Measurements from ENCODE around the gene MICAL2. TPM values are rescaled to one million over a fixed set of nuclear protein-coding genes. Genes with fewer than 3 reads are reported as not detected.

MICAL2 gene
- total RNA-seq, 8 experiments from 2014 or later = 0.71 to 33.6 (median 3.6) TPM

- Histone ChIP-seq H3K4me1 (replicated peaks in 1 of 2) (peaks cover 10 to 11% of the 10 kb centered on the region in 2 donors), H3K4me3 (no peak overlapping the region), H3K27ac (no peak overlapping the region)
- 0 to 80% (median 44%) methylated on average over 1 to 4 of the region's 4 CpGs; no CpG with 5 or more reads in 3 of the 10 experiments for WGBS, 10 experiments
- in situ Hi-C loops (cut with MboI; ENCODE audit: low pct_unique_long_range_greater_than_20kb in 2 of 9, low sequenced_read_pairs in 9 of 9, unreplicated experiment in 9 of 9) = no loop called here
- ATAC-seq (replicated peaks in 6 of 8) = no peak
Observed at GRCh38 chr11:12127206-12127898, 17.0 kb downstream of the MICAL2 start.

DNA sequence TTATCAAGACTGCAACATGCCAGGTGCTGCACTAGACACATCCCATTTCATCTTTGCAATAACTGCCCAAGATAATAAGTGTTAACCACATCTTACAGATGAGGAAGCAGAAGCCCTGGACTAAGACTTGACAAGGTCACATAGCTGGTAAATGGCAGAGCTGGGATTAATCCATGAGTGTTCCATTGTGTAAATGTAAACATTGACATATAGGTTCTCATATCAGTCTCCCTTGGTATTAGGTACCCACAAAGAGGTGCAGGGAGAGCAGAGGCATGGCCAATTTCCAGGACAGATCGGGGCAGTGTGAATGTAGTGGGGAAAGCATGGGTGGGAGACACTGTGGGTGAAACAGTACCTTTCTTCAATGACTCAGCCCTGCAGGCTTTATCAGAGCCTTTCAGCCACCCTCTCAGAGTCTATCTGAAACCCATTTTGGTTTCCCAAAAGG lies 17.9 kb downstream of the MICAL2 start:
- no peak for ATAC-seq (replicated peaks in 6 of 8)
- H3K4me1 ChIP-seq (replicated peaks in 1 of 2) = peaks cover 10 to 11% of the 10 kb centered on the region in 2 donors
- 50 to 71% (median 63%) methylated on average over 1 of the region's 1 CpG; no CpG with 5 or more reads in 6 of the 10 experiments for WGBS, 10 experiments
- H3K4me3 ChIP-seq = no peak overlapping the region
- no peak overlapping the region for H3K27ac ChIP-seq
- in situ Hi-C loops (cut with MboI; ENCODE audit: low pct_unique_long_range_greater_than_20kb in 2 of 9, low sequenced_read_pairs in 9 of 9, unreplicated experiment in 9 of 9) = no loop called here

DNA sequence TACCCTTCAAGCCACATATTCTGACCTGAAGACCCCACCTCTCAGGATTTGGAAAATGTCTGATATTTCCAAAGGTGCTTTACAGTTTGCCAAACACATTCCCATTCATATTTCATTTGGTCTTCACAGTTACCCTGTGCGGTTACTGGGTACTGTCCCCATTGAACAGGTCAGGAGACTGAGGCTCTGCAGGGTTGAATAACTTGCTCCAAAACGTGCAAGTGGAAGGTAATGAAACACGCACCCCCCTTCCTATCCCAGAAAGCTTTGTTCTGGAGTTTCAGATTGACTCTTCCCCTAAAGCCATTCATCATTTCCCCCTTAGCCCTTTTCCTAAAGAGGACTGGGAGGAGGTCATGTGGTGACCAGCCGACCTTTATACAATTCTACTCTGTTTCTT lies 18.8 kb downstream of the MICAL2 start:
- no peak for ATAC-seq (replicated peaks in 6 of 8)
- peaks cover 10 to 11% of the 10 kb centered on the region in 2 donors for H3K4me1 ChIP-seq (replicated peaks in 1 of 2)
- no peak overlapping the region for H3K27ac ChIP-seq
- in situ Hi-C loops (cut with MboI; ENCODE audit: low pct_unique_long_range_greater_than_20kb in 2 of 9, low sequenced_read_pairs in 9 of 9, unreplicated experiment in 9 of 9) = no loop called here
- H3K4me3 ChIP-seq = no peak overlapping the region
- 33 to 93% (median 69%) methylated on average over 1 to 4 of the region's 4 CpGs; no CpG with 5 or more reads in 2 of the 10 experiments for WGBS, 10 experiments

DNA sequence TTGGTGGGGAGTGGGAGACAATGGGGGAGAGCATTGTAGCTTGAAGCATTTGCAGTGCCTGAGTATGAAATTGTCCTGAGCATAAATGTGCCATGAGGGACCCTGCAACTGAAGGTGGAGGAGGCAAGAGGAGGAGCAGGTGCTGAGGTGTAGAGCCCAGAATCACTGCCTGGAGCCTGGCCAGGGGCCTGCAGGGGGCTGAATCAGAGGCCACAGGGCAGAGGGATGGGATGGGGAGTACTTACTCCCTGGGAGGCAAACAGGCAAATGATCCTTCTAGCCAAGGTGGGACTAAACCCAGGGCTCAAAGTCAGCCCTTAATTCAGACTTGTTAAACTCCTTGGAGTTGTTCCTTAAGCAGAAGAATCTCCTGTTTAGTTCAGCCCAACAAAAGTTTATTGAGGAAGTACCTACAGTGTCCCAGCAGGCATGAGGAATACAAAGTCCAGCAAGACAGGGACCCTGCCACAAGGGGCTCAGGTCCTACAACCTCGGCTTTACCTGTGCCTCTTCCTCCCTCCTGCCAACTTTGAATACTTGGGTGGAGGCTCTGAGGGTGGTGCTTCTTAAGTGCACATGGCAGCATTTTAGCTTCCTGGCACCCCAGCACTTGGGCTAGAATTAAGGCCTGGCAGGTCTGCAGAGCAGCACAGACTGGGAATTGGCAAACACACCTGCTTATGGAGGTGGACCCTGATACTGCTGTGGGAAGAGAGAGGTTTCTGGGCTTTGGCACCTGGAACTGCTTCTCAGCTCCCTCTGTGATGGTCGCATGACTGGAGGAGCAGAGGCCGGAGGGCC lies 20.0 kb downstream of the MICAL2 start:
- H3K27ac ChIP-seq = no peak overlapping the region
- no peak overlapping the region for H3K4me3 ChIP-seq
- H3K4me1 ChIP-seq (replicated peaks in 1 of 2) = no peaks in the 10 kb centered on the region
- in situ Hi-C loops (cut with MboI; ENCODE audit: low pct_unique_long_range_greater_than_20kb in 2 of 9, low sequenced_read_pairs in 9 of 9, unreplicated experiment in 9 of 9) = no loop called here
- ATAC-seq (replicated peaks in 6 of 8) = no peak
- 83 to 88% methylated on average over 1 to 2 of the region's 3 CpGs; no CpG with 5 or more reads in 8 of the 10 experiments for WGBS, 10 experiments

- 40 to 93% (median 82%) methylated on average over 2 to 5 of the region's 7 CpGs; no CpG with 5 or more reads in 1 of the 10 experiments for WGBS, 10 experiments
- no peak overlapping the region for H3K27ac ChIP-seq
- H3K4me1 ChIP-seq (replicated peaks in 1 of 2) = no peaks in the 10 kb centered on the region
- no peak for ATAC-seq (replicated peaks in 6 of 8)
- H3K4me3 ChIP-seq = no peak overlapping the region
- in situ Hi-C loops (cut with MboI; ENCODE audit: low pct_unique_long_range_greater_than_20kb in 2 of 9, low sequenced_read_pairs in 9 of 9, unreplicated experiment in 9 of 9) = no loop called here
Observed at GRCh38 chr11:12131943-12132789, 21.8 kb downstream of the MICAL2 start.

GRCh38 chr11:12132790-12133145 lies 22.4 kb downstream of the MICAL2 start:
- peaks cover 0 to under 1% of the 10 kb centered on the region in 2 donors for H3K4me1 ChIP-seq (replicated peaks in 1 of 2)
- 72 to 100% (median 94%) methylated on average over 1 to 2 of the region's 2 CpGs; no CpG with 5 or more reads in 5 of the 10 experiments for WGBS, 10 experiments
- in situ Hi-C loops (cut with MboI; ENCODE audit: low pct_unique_long_range_greater_than_20kb in 2 of 9, low sequenced_read_pairs in 9 of 9, unreplicated experiment in 9 of 9) = no loop called here
- H3K27ac ChIP-seq = no peak overlapping the region
- ATAC-seq (replicated peaks in 6 of 8) = no peak
- H3K4me3 ChIP-seq = no peak overlapping the region

DNA sequence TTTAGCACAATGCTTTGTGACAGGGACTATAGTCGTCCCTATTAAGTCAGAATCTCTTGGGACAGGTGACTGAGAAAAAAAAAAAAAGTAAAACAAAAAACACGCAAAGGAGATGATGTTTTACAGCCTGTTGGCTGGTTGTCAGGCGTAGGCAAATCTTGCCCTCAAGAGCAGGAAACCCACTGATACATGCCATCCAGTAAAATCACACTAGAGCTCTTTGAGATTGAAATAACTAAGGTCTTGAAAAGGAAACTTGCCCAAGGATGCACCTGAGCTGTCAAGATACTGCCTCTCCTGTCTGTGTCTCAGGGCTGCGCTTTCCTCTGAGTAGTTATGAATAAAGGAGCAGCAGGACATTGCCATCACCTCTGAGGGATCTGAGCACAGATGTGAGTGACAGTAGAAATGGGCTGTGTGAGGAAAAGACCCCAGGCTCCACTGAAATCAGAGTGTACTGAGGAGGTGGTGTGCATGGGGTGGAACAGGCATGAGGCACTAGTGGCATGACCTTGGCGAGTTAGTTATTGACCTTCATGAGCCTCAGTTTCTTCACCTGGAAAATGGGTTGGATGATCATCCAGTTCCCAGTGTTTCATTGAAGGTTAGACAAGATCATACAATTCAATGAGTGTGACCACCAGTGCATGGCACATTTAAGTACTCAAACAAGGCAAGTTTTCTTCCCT lies 23.3 kb downstream of the MICAL2 start:
- Histone ChIP-seq H3K4me1 (replicated peaks in 1 of 2) (peaks cover 0 to 7% of the 10 kb centered on the region in 2 donors), H3K27ac (no peak overlapping the region), H3K4me3 (no peak overlapping the region)
- in situ Hi-C loops (cut with MboI; ENCODE audit: low pct_unique_long_range_greater_than_20kb in 2 of 9, low sequenced_read_pairs in 9 of 9, unreplicated experiment in 9 of 9) = no loop called here
- no peak for ATAC-seq (replicated peaks in 6 of 8)
- WGBS, 10 experiments = 66 to 95% (median 82%) methylated on average over 1 to 5 of the region's 5 CpGs

- no peak for ATAC-seq (replicated peaks in 6 of 8)
- Histone ChIP-seq H3K27ac (no peak overlapping the region), H3K4me1 (replicated peaks in 1 of 2) (peaks cover 0 to 7% of the 10 kb centered on the region in 2 donors), H3K4me3 (no peak overlapping the region)
- 66 to 100% (median 100%) methylated on average over 1 to 4 of the region's 4 CpGs; no CpG with 5 or more reads in 5 of the 10 experiments for WGBS, 10 experiments
- in situ Hi-C loops (cut with MboI; ENCODE audit: low pct_unique_long_range_greater_than_20kb in 2 of 9, low sequenced_read_pairs in 9 of 9, unreplicated experiment in 9 of 9) = no loop called here
Observed at GRCh38 chr11:12134236-12134585, 23.8 kb downstream of the MICAL2 start.

- Histone ChIP-seq H3K4me3 (no peak overlapping the region), H3K4me1 (replicated peaks in 1 of 2) (peaks cover 0 to 7% of the 10 kb centered on the region in 2 donors), H3K27ac (no peak overlapping the region)
- no peak for ATAC-seq (replicated peaks in 6 of 8)
- in situ Hi-C loops (cut with MboI; ENCODE audit: low pct_unique_long_range_greater_than_20kb in 2 of 9, low sequenced_read_pairs in 9 of 9, unreplicated experiment in 9 of 9) = no loop called here
- 80 to 100% (median 92%) methylated on average over 1 of the region's 1 CpG; no CpG with 5 or more reads in 6 of the 10 experiments for WGBS, 10 experiments
Observed at GRCh38 chr11:12135185-12135584, 24.8 kb downstream of the MICAL2 start.

DNA sequence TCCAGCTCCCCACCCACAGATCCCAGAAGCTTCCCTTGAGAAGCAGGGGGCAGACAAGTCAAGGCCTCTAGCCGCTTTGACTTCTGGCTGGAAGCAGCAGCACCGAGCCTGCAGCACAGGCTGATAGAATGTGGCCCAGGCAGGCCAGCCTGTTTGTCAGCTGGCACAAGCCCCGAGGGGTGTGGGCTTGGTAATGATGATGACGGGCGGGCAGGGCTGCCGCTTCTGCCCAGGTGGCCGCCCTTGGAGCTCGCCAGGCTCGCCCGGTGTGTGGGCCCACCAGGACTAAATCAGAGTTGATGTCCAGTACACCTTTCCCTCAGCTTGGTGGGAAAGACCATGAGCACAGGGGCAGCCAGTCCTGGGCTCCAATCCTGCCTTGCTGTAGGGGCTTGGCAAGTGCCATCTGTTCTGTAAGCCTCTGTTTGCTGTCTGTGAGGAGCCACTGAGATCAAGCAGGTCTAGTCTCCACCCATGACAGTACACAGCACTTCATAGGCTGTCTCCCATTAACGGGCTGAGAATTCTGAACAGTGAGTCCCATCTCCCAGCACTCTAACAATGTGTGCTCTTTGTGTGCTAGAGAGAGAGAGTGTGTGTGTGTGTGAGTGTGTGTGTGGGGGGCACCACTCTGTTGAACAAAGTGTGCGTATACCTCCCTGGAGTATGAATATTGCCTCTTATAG lies 26.8 kb downstream of the MICAL2 start:
- in situ Hi-C loops (cut with MboI; ENCODE audit: low pct_unique_long_range_greater_than_20kb in 2 of 9, low sequenced_read_pairs in 9 of 9, unreplicated experiment in 9 of 9) = no loop called here
- WGBS, 10 experiments = 58 to 100% (median 86%) methylated on average over 1 to 7 of the region's 12 CpGs; no CpG with 5 or more reads in 3 of the 10 experiments
- ATAC-seq (replicated peaks in 6 of 8) = peak in 5 of 8 experiments; percentile 32 to 80 (median 63)
- H3K27ac ChIP-seq = no peak overlapping the region
- H3K4me3 ChIP-seq = no peak overlapping the region
- H3K4me1 ChIP-seq (replicated peaks in 1 of 2) = peaks cover 0 to 7% of the 10 kb centered on the region in 2 donors

DNA sequence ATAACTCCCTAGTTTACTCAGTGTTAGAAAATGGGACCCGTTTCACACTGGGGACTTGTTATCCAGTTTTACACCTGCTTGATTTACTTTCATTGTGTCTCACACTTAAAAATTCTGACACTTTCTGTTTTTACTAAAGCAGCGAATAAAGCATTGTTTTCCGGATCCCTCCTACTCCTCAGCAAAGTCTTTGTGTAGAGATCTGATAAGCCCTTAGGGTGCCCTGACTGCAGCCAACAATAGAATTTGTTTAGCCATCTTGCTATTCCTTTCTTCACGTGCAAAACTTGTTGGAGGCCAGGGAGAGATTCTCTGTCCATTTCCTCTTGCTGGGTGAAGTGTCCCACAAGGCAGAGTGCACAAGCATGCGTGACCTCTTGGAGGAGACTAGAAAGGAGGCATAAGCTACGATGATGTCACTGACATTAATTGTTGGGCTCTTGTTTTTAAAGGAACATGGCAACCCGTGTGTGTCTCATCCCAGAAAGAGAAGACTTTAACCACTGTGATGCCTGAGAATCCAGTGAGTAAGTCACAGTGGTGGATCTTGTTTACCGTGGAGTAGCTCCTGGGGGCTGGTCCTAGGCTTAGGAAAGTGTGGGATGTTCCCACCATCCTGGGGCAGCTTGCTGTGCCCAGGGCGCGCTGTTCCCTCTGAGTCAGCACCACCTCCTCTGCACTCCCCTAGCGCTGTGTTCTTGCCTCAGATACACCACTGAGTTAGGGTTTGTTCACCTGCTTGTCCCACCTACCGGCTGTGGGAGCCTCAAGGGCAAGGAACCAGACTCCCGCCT lies 27.7 kb downstream of the MICAL2 start:
- in situ Hi-C loops (cut with MboI; ENCODE audit: low pct_unique_long_range_greater_than_20kb in 2 of 9, low sequenced_read_pairs in 9 of 9, unreplicated experiment in 9 of 9) = no loop called here
- Histone ChIP-seq H3K4me3 (no peak overlapping the region), H3K27ac (no peak overlapping the region), H3K4me1 (replicated peaks in 1 of 2) (peaks cover 0 to 7% of the 10 kb centered on the region in 2 donors)
- ATAC-seq (replicated peaks in 6 of 8) = peak in 5 of 8 experiments; percentile 49 to 74 (median 64)
- 25 to 90% (median 74%) methylated on average over 2 to 8 of the region's 13 CpGs; no CpG with 5 or more reads in 1 of the 10 experiments for WGBS, 10 experiments

Data from motor neuron (in vitro differentiated cells).